Mammary epithelial cell (primary cell): ENCODE measurements around the gene NDUFA3.

Experiments
- CTCF ChIP-seq, 2 donors: IDR thresholded peaks in 1 of 2; conservative IDR thresholded peaks in 1 of 2; 2 replicates each; pipeline ENCODE4 v1.5.1; 2011 to 2012; ENCODE audit warnings: inconsistent platforms in 2 of 2, low read length in 2 of 2, mild to moderate bottlenecking in 2 of 2, control low read depth in 1 of 2, low read depth in 1 of 2; ENCODE audit not compliant: insufficient read depth in 1 of 2; ENCODE audit errors: extremely low read depth in 1 of 2
- EZH2 ChIP-seq: IDR thresholded peaks from 2 replicates; pipeline ENCODE4 v1.6.1; 2012; ENCODE audit warnings: low read length, inconsistent platforms, borderline replicate concordance

- TF ChIP-seq EZH2 (no peak), CTCF (conservative IDR thresholded peaks at IDR 0.05 in 1 of 2, IDR thresholded peaks at IDR 0.05 in 1 of 2; ENCODE audit: extremely low read depth in 1 of 2, insufficient read depth in 1 of 2, low read depth in 1 of 2, low read length in 2 of 2) (no peak)
Observed at GRCh38 chr19:54125713-54126112, 23.1 kb downstream of the NDUFA3 start.
